H9 (cell line): Measurements from ENCODE around the gene PAGR1. TPM values are rescaled to one million over a fixed set of nuclear protein-coding genes. Genes with fewer than 3 reads are reported as not detected.
A peak's percentile ranks its signal among the peaks of the same experiment; 100 is the strongest.

Experiments
- DNase-seq: peaks from one replicate; pipeline ENCODE4 v3.0.0-alpha.2; 2017
- H2AFZ ChIP-seq: one replicate; pipeline ENCODE4 v1.6.1; 2013; ENCODE audit warnings: mild to moderate bottlenecking, low read length, control low read depth, moderate library complexity
- H2AK5ac ChIP-seq: 2 replicates; pipeline ENCODE4 v1.6.1; 2013; ENCODE audit warnings: low read length, control low read depth, mixed read lengths; ENCODE audit not compliant: insufficient read length
- H2BK120ac ChIP-seq: one replicate; pipeline ENCODE4 v1.6.1; 2013; ENCODE audit warnings: low read depth, mild to moderate bottlenecking, low read length, control low read depth, inconsistent platforms; ENCODE audit not compliant: poor library complexity, severe bottlenecking
- H2BK12ac ChIP-seq: 2 replicates; pipeline ENCODE4 v1.6.1; 2013; ENCODE audit warnings: low read length, control low read depth, mixed read lengths, low read depth; ENCODE audit not compliant: insufficient read length
- H2BK15ac ChIP-seq: 2 replicates; pipeline ENCODE4 v1.6.1; 2013; ENCODE audit warnings: low read depth, low read length, control low read depth
- H2BK20ac ChIP-seq: one replicate; pipeline ENCODE4 v1.6.1; 2013; ENCODE audit warnings: low read depth, mild to moderate bottlenecking, low read length, control low read depth, inconsistent platforms; ENCODE audit not compliant: poor library complexity, severe bottlenecking
- H2BK5ac ChIP-seq: 2 replicates; pipeline ENCODE4 v1.6.1; 2013; ENCODE audit warnings: low read length, control low read depth, mixed read lengths; ENCODE audit not compliant: insufficient read length
- H3K14ac ChIP-seq: 2 replicates; pipeline ENCODE4 v1.6.1; 2013; ENCODE audit warnings: low read length, control low read depth; ENCODE audit not compliant: insufficient read depth
- H3K18ac ChIP-seq: 2 replicates; pipeline ENCODE4 v1.6.1; 2013; ENCODE audit warnings: low read depth, mild to moderate bottlenecking, mixed read lengths, low read length, control low read depth; ENCODE audit not compliant: insufficient read length
- H3K23ac ChIP-seq: 2 replicates; pipeline ENCODE4 v1.6.1; 2013; ENCODE audit warnings: low read length, control low read depth, mixed read lengths, low read depth; ENCODE audit not compliant: insufficient read length
- H3K23me2 ChIP-seq: 2 replicates; pipeline ENCODE4 v1.6.1; 2013; ENCODE audit warnings: low read depth, mild to moderate bottlenecking, mixed read lengths, low read length, control low read depth; ENCODE audit not compliant: insufficient read length, poor library complexity, severe bottlenecking
- H3K27ac ChIP-seq: 2 replicates; pipeline ENCODE4 v1.5.1; 2013; ENCODE audit warnings: low read length, control low read depth, mixed read lengths, low read depth; ENCODE audit not compliant: insufficient read length
- H3K27me3 ChIP-seq: 2 replicates; pipeline ENCODE4 v1.6.1; 2013; ENCODE audit warnings: low read length, control low read depth, inconsistent platforms; ENCODE audit not compliant: insufficient read depth
- H3K4ac ChIP-seq: 2 replicates; pipeline ENCODE4 v1.6.1; 2013; ENCODE audit warnings: low read depth, mild to moderate bottlenecking, control low read depth, inconsistent platforms, low read length, moderate library complexity
- H3K4me1 ChIP-seq: 2 replicates; pipeline ENCODE4 v1.6.1; 2013; ENCODE audit warnings: low read length, control low read depth, inconsistent platforms; ENCODE audit not compliant: insufficient read depth
- H3K4me2 ChIP-seq: 2 replicates; pipeline ENCODE4 v1.6.1; 2013; ENCODE audit warnings: low read length, control low read depth, mixed read lengths; ENCODE audit not compliant: insufficient read length, insufficient read depth
- H3K56ac ChIP-seq: 2 replicates; pipeline ENCODE4 v1.6.1; 2013; ENCODE audit warnings: low read depth, mild to moderate bottlenecking, mixed read lengths, low read length, control low read depth; ENCODE audit not compliant: insufficient read length
- H3K79me1 ChIP-seq: 2 replicates; pipeline ENCODE4 v1.6.1; 2013; ENCODE audit warnings: low read depth, mild to moderate bottlenecking, moderate library complexity, low read length, control low read depth, inconsistent platforms; ENCODE audit not compliant: insufficient read depth, poor library complexity, severe bottlenecking
- H3K79me2 ChIP-seq: 2 replicates; pipeline ENCODE4 v1.6.1; 2013; ENCODE audit warnings: low read length, control low read depth, inconsistent platforms; ENCODE audit not compliant: insufficient read depth
- H3K9ac ChIP-seq: 2 replicates; pipeline ENCODE4 v1.6.1; 2013; ENCODE audit warnings: low read length, control low read depth, mixed read lengths; ENCODE audit not compliant: insufficient read length; ENCODE audit errors: extremely low read depth
- H3K9me3 ChIP-seq: one replicate; pipeline ENCODE4 v1.6.1; 2013; ENCODE audit warnings: low read depth, low read length, inconsistent platforms; ENCODE audit not compliant: control insufficient read depth
- H3T11ph ChIP-seq: one replicate; pipeline ENCODE4 v1.6.1; 2013; ENCODE audit warnings: mild to moderate bottlenecking, low read length, control low read depth, inconsistent platforms
- H4K20me1 ChIP-seq: one replicate; pipeline ENCODE4 v1.6.1; 2013; ENCODE audit not compliant: control insufficient read depth, insufficient read length, insufficient read depth
- H4K5ac ChIP-seq: 2 replicates; pipeline ENCODE4 v1.6.1; 2013; ENCODE audit warnings: low read depth, mild to moderate bottlenecking, mixed read lengths, low read length, control low read depth; ENCODE audit not compliant: insufficient read length
- H4K8ac ChIP-seq: replicated peaks from 2 replicates; pipeline ENCODE4 v1.6.1; 2013; ENCODE audit warnings: low read length, control low read depth, mixed read lengths, low read depth; ENCODE audit not compliant: insufficient read length
- H4K91ac ChIP-seq: 2 replicates; pipeline ENCODE4 v1.6.1; 2013; ENCODE audit warnings: low read depth, mild to moderate bottlenecking, moderate library complexity, mixed read lengths, low read length, control low read depth; ENCODE audit not compliant: insufficient read length
- H3K27ac Mint-ChIP-seq, 3 experiments: 2 replicates in 2 of 3; 3 replicates in 1 of 3; pipeline ENCODE4 v1.8.0; 2020 to 2021; ENCODE audit warnings: mixed read lengths in 3 of 3, mild to moderate bottlenecking in 1 of 3, moderate library complexity in 1 of 3
- H3K27me3 Mint-ChIP-seq: 2 replicates; pipeline ENCODE4 v1.8.0; 2021; ENCODE audit warnings: low read depth, mild to moderate bottlenecking, moderate library complexity, mixed read lengths
- H3K36me3 Mint-ChIP-seq, 3 experiments: 2 replicates in 2 of 3; 3 replicates in 1 of 3; pipeline ENCODE4 v1.8.0; 2020 to 2021; ENCODE audit warnings: low read depth in 3 of 3, mixed read lengths in 3 of 3; ENCODE audit not compliant: insufficient read depth in 1 of 3
- H3K4me1 Mint-ChIP-seq, 2 experiments: 2 replicates each; pipeline ENCODE4 v1.8.0; 2020; ENCODE audit warnings: mixed read lengths in 2 of 2
- H3K4me3 Mint-ChIP-seq, 2 experiments: 2 replicates in 1 of 2; 3 replicates in 1 of 2; pipeline ENCODE4 v1.8.0; 2020 to 2021; ENCODE audit warnings: mild to moderate bottlenecking in 2 of 2, mixed read lengths in 2 of 2, moderate library complexity in 1 of 2
- H3K9me3 Mint-ChIP-seq, 2 experiments: 2 replicates in 1 of 2; 3 replicates in 1 of 2; pipeline ENCODE4 v1.8.0; 2020; ENCODE audit warnings: mild to moderate bottlenecking in 2 of 2, mixed read lengths in 2 of 2, moderate library complexity in 1 of 2
- CTCF ChIP-seq: fragments of 200-600 bp; sonication (generic); conservative IDR thresholded peaks from 3 replicates; pipeline ENCODE4 v1.8.0; 2021; ENCODE audit warnings: antibody characterized with exemption, mild to moderate bottlenecking
- WGBS: extraction: QIAGEN DNeasy Blood & Tissue Kit; methylation state at CpG from one replicate; pipeline ENCODE4 v1.1.7; 2013; ENCODE audit warnings: missing lambda C conversion rate, low lambda C conversion rate, mixed read lengths; ENCODE audit not compliant: insufficient read length; ENCODE audit errors: extremely low coverage; 5-methylcytosine and 5-hydroxymethylcytosine counted together
- total RNA-seq: library from RNA; stranded (reverse); gene quantifications from 2 replicates; pipeline ENCODE4 v1.2.1, GENCODE V29; 2021

The PAGR1 gene
- total RNA-seq, 1 experiment from 2014 or later, result 65.3 TPM

GRCh38 chr16:29789775-29790182 is 26.2 kb upstream of the PAGR1 start:
- H2BK12ac ChIP-seq, result no peak overlapping the region

More at GRCh38 chr16:29789775-29790182, 26.2 kb upstream of the PAGR1 start:
- peak overlapping the region; percentile 81 for H3K14ac ChIP-seq
- Mint-ChIP-seq H3K4me1 (peaks cover 27 to 32% of the 10 kb centered on the region in 2 experiments), H3K27ac (peak overlapping the region; percentile 95 to 98 (median 96); a peak in 6 of 7 replicates), H3K36me3 (peaks cover 12 to 31% (median 22%) of the 10 kb centered on the region in 3 experiments), H3K27me3 (peaks cover 12% of the 10 kb centered on the region), H3K9me3 (no peaks in the 10 kb centered on the region), H3K4me3 (peak overlapping the region; percentile 97 to 98)
- H2BK15ac ChIP-seq, result no peak overlapping the region
- no peak overlapping the region for H4K8ac ChIP-seq
- peak overlapping the region; percentile 71 for H3K4me2 ChIP-seq
- H3K27me3 ChIP-seq, result no peaks in the 10 kb centered on the region
- TF ChIP-seq CTCF, result no peak
- H3K27ac ChIP-seq, result no peak overlapping the region
- no peak overlapping the region for H3K56ac ChIP-seq
- H2BK5ac ChIP-seq, result no peak overlapping the region
- peak overlapping the region; percentile 30 for H4K5ac ChIP-seq
- no peaks in the 10 kb centered on the region; the same call in 1 of the 2 replicates for H3K4me1 ChIP-seq
- no peak overlapping the region for H2BK20ac ChIP-seq
- WGBS, result no CpG with 5 or more reads among the region's 20 CpGs
- peak overlapping the region; percentile 71 for H3K9ac ChIP-seq
- H4K20me1 ChIP-seq, result no peaks in the 10 kb centered on the region
- peak overlapping the region; percentile 37 for H3K18ac ChIP-seq
- H3K23ac ChIP-seq, result no peak overlapping the region
- no peaks in the 10 kb centered on the region for H3K9me3 ChIP-seq
- no peak overlapping the region for H3K4ac ChIP-seq
- peaks cover 3% of the 10 kb centered on the region for H3K79me1 ChIP-seq
- no peak overlapping the region for H2AFZ ChIP-seq
- H4K91ac ChIP-seq, result no peak overlapping the region
- no peak overlapping the region for H2AK5ac ChIP-seq
- no peak for DNase-seq
- no peak overlapping the region for H3T11ph ChIP-seq
- H3K79me2 ChIP-seq, result peaks cover 31% of the 10 kb centered on the region
- H2BK120ac ChIP-seq, result no peak overlapping the region
- peaks cover 5% of the 10 kb centered on the region for H3K23me2 ChIP-seq
